H1 (cell line): ENCODE measurements around the gene JPT2. TPM values are rescaled to one million over a fixed set of nuclear protein-coding genes. Genes with fewer than 3 reads are reported as not detected.

Experiments used
- CTCF ChIA-PET: fragments of 300-600 bp; sonication (Branson Sonifier 250); formaldehyde crosslinking; loops from one replicate; lab custom pipeline; 2021; ENCODE audit not compliant: partially characterized antibody; lab: Charles Lee
- POLR2A ChIA-PET: fragments of 300-600 bp; sonication (Branson Sonifier 250); formaldehyde crosslinking; loops from one replicate; lab custom pipeline; 2021; ENCODE audit warnings: inconsistent platforms; ENCODE audit not compliant: partially characterized antibody; lab: Charles Lee
- DNase-seq, 2 experiments: peaks; one replicate each; pipeline versions ENCODE4 v3.0.0 to v3.0.0-alpha.2; 2010 to 2022; ENCODE audit warnings: low spot score in 2 of 2, low read depth in 1 of 2, mixed read lengths in 1 of 2
- FAIRE-seq: peaks from 2 replicates; lab custom pipeline; 2011; peaks lifted over from hg19 to GRCh38; lab: Jason Lieb, UNC
- H2AFZ ChIP-seq: 2 replicates; pipeline ENCODE4 v1.8.1; 2012; ENCODE audit warnings: low read length, inconsistent platforms
- H2AK5ac ChIP-seq: 2 replicates; pipeline ENCODE4 v1.6.1; 2013; ENCODE audit warnings: low read depth, low read length
- H2BK120ac ChIP-seq: replicated peaks from 2 replicates; pipeline ENCODE3; 2013; ENCODE audit warnings: low read depth, low read length, inconsistent platforms
- H2BK12ac ChIP-seq: 2 replicates; pipeline ENCODE4 v1.6.1; 2013; ENCODE audit warnings: low read depth, low read length
- H2BK15ac ChIP-seq: 2 replicates; pipeline ENCODE4 v1.6.1; 2013; ENCODE audit warnings: low read length
- H2BK20ac ChIP-seq: 2 replicates; pipeline ENCODE4 v1.6.1; 2013; ENCODE audit warnings: low read length
- H2BK5ac ChIP-seq: 2 replicates; pipeline ENCODE4 v1.6.1; 2013; ENCODE audit warnings: low read depth, low read length
- H3K14ac ChIP-seq: 2 replicates; pipeline ENCODE4 v1.6.1; 2013; ENCODE audit warnings: inconsistent platforms; ENCODE audit not compliant: insufficient read length
- H3K18ac ChIP-seq: 2 replicates; pipeline ENCODE4 v1.6.1; 2013; ENCODE audit warnings: low read length; ENCODE audit errors: extremely low read depth
- H3K23ac ChIP-seq: 2 replicates; pipeline ENCODE4 v1.6.1; 2013; ENCODE audit warnings: inconsistent platforms; ENCODE audit not compliant: insufficient read length
- H3K23me2 ChIP-seq: 2 replicates; pipeline ENCODE4 v1.6.1; 2013; ENCODE audit warnings: low read depth, low read length
- H3K27ac ChIP-seq: 2 replicates; pipeline ENCODE4 v1.6.1; 2011; ENCODE audit warnings: low read depth, low read length, inconsistent platforms
- H3K27me3 ChIP-seq, 4 experiments: replicated peaks in 1 of 4; 1 replicate in 1 of 4; 2 replicates in 3 of 4; pipeline versions ENCODE4 v1.6.1 to v1.8.1; 2011 to 2013; ENCODE audit warnings: low read length in 3 of 4, mild to moderate bottlenecking in 3 of 4, inconsistent platforms in 2 of 4, mixed read lengths in 2 of 4, moderate library complexity in 1 of 4; ENCODE audit not compliant: control insufficient read depth in 3 of 4, insufficient read depth in 3 of 4; ENCODE audit errors: extremely low read depth in 1 of 4
- H3K36me3 ChIP-seq, 4 experiments: 2 replicates each; pipeline versions ENCODE4 v1.6.1 to v1.8.1; 2011 to 2013; ENCODE audit warnings: mild to moderate bottlenecking in 4 of 4, low read length in 3 of 4, moderate library complexity in 2 of 4, control low read depth in 1 of 4, inconsistent platforms in 1 of 4; ENCODE audit not compliant: insufficient read depth in 4 of 4, control insufficient read depth in 2 of 4
- H3K4ac ChIP-seq: replicated peaks from 2 replicates; pipeline ENCODE3; 2013; ENCODE audit warnings: low read length, low read depth, mixed read lengths, inconsistent platforms; ENCODE audit not compliant: insufficient read length
- H3K4me1 ChIP-seq, 4 experiments: replicated peaks in 1 of 4; 1 replicate in 1 of 4; 2 replicates in 3 of 4; pipeline versions ENCODE4 v1.6.1 to v1.8.1; 2011 to 2013; ENCODE audit warnings: low read length in 3 of 4, inconsistent platforms in 2 of 4, mixed read lengths in 1 of 4; ENCODE audit not compliant: insufficient read depth in 4 of 4, control insufficient read depth in 3 of 4
- H3K4me2 ChIP-seq, 2 experiments: 2 replicates each; pipeline versions ENCODE4 v1.6.1 to v1.8.1; 2011 to 2013; ENCODE audit warnings: low read depth in 2 of 2, low read length in 2 of 2, control low read depth in 1 of 2, inconsistent platforms in 1 of 2, mild to moderate bottlenecking in 1 of 2; ENCODE audit not compliant: insufficient read depth in 1 of 2
- H3K4me3 ChIP-seq, 4 experiments: fragments of 200-600, 300-600 bp in 1 of 4; sonication (generic), shearing (Covaris generic), sonication (Bioruptor Twin) in 1 of 4; 2 replicates each; pipeline versions ENCODE4 v1.5.1 to v1.8.1; 2011 to 2016; ENCODE audit warnings: low read length in 4 of 4, low read depth in 3 of 4, control low read depth in 2 of 4, inconsistent platforms in 2 of 4, mild to moderate bottlenecking in 2 of 4, mixed read lengths in 1 of 4, moderate library complexity in 1 of 4; ENCODE audit not compliant: insufficient read depth in 2 of 4; ENCODE audit errors: extremely low read depth in 1 of 4
- H3K56ac ChIP-seq: replicated peaks from 2 replicates; pipeline ENCODE3; 2013; ENCODE audit warnings: low read depth, mild to moderate bottlenecking, mixed read lengths, low read length, inconsistent platforms; ENCODE audit not compliant: insufficient read length
- H3K79me1 ChIP-seq: 2 replicates; pipeline ENCODE4 v1.6.1; 2013; ENCODE audit warnings: low read depth, low read length, control low read depth
- H3K79me2 ChIP-seq, 2 experiments: 2 replicates each; pipeline versions ENCODE4 v1.6.1 to v1.8.1; 2012 to 2013; ENCODE audit warnings: low read length in 2 of 2, mild to moderate bottlenecking in 2 of 2, inconsistent platforms in 1 of 2; ENCODE audit not compliant: insufficient read depth in 2 of 2, control insufficient read depth in 1 of 2
- H3K9ac ChIP-seq, 4 experiments: replicated peaks in 1 of 4; 1 replicate in 1 of 4; 2 replicates in 3 of 4; pipeline versions ENCODE4 v1.6.1 to v1.8.1; 2011 to 2013; ENCODE audit warnings: low read depth in 3 of 4, low read length in 3 of 4, control low read depth in 2 of 4, mild to moderate bottlenecking in 2 of 4, moderate library complexity in 2 of 4, inconsistent platforms in 1 of 4; ENCODE audit errors: extremely low read depth in 1 of 4
- H3K9me3 ChIP-seq, 2 experiments: 2 replicates each; pipeline versions ENCODE4 v1.6.1 to v1.8.1; 2012 to 2013; ENCODE audit warnings: mild to moderate bottlenecking in 2 of 2, moderate library complexity in 2 of 2, control low read depth in 1 of 2, inconsistent platforms in 1 of 2, low read depth in 1 of 2, low read length in 1 of 2, mixed read lengths in 1 of 2; ENCODE audit not compliant: insufficient read depth in 2 of 2
- H4K20me1 ChIP-seq, 2 experiments: replicated peaks in 1 of 2; 2 replicates each; pipeline versions ENCODE3 to v1.8.1; 2011 to 2013; ENCODE audit warnings: inconsistent platforms in 2 of 2, low read length in 2 of 2, mild to moderate bottlenecking in 1 of 2; ENCODE audit not compliant: insufficient read depth in 2 of 2, control insufficient read depth in 1 of 2
- H4K5ac ChIP-seq: 2 replicates; pipeline ENCODE4 v1.6.1; 2013; ENCODE audit warnings: low read length, low read depth, mixed read lengths, inconsistent platforms; ENCODE audit not compliant: insufficient read length
- H4K8ac ChIP-seq: 2 replicates; pipeline ENCODE4 v1.8.0; 2013; ENCODE audit warnings: mild to moderate bottlenecking, moderate library complexity, low read length, inconsistent platforms; ENCODE audit not compliant: insufficient read depth; ENCODE audit errors: extremely low read depth
- H4K91ac ChIP-seq: replicated peaks from 2 replicates; pipeline ENCODE3; 2013; ENCODE audit warnings: low read length, mixed read lengths, inconsistent platforms; ENCODE audit not compliant: insufficient read length
- SIN3A ChIP-seq, 2 experiments: IDR thresholded peaks in 1 of 2; conservative IDR thresholded peaks in 1 of 2; 2 replicates each; pipeline ENCODE4 v1.6.1; 2011 to 2012; ENCODE audit warnings: low read length in 2 of 2, improper control_type of control experiment in 1 of 2, low read depth in 1 of 2, mild to moderate bottlenecking in 1 of 2
- TAF1 ChIP-seq: IDR thresholded peaks from 2 replicates; pipeline ENCODE4 v1.6.1; 2011; ENCODE audit warnings: mild to moderate bottlenecking, low read depth, low read length
- USF2 ChIP-seq: IDR thresholded peaks from 2 replicates; pipeline ENCODE4 v1.6.1; 2011; ENCODE audit warnings: low read length, improper control_type of control experiment
- WGBS, 2 experiments: shearing (Covaris generic) in 1 of 2; methylation state at CpG; one replicate each; pipeline versions ENCODE4 v1.1.6 to v1.1.7; 2013 to 2015; ENCODE audit warnings: low lambda C conversion rate in 2 of 2, mixed read lengths in 2 of 2, inconsistent platforms in 1 of 2, low coverage in 1 of 2, missing lambda C conversion rate in 1 of 2; ENCODE audit not compliant: insufficient replicate concordance in 2 of 2, insufficient coverage in 1 of 2, insufficient read length in 1 of 2; ENCODE audit errors: extremely low coverage in 1 of 2, missing lambda C conversion rate in 1 of 2; 5-methylcytosine and 5-hydroxymethylcytosine counted together
- polyA plus RNA-seq, 7 experiments: library from polyadenylated mRNA; depleted of rRNA in 3 of 7; stranded (reverse) in 5 of 7; unstranded in 2 of 7; fragments of >200 nt in 5 of 7; fragments of 200-250 nt in 2 of 7; gene quantifications; 1 replicate in 5 of 7; 2 replicates in 1 of 7; 4 replicates in 1 of 7; pipeline versions ENCODE4 v1.2.1 to v1.2.3, GENCODE V29; 2011 to 2013; ENCODE audit warnings: missing spikeins in 2 of 7, mixed read lengths in 2 of 7
- total RNA-seq: library from RNA; stranded (reverse); fragmentation: NEBNext Ultra II Directional; extraction: Animal tissue kit (Norgen Biotek cat#: 25700); gene quantifications from 2 replicates; pipeline ENCODE4 v1.2.1, GENCODE V29; 2021

JPT2 gene
- total and polyA plus RNA-seq, 2 of the 8 experiments (the other 6 are each of a cell fraction or from before 2014, with no cell fraction given): 67.6 to 197 TPM

- Histone ChIP-seq H2BK20ac (no peak overlapping the region), H3K56ac (no peak overlapping the region), H3K79me1 (peaks cover 21% of the 10 kb centered on the region), H3K18ac (no peak overlapping the region), H4K91ac (no peak overlapping the region), H2BK12ac (no peak overlapping the region), H3K9me3 (no peaks in the 10 kb centered on the region), H2AFZ (no peak overlapping the region), H3K27me3 (no peaks in the 10 kb centered on the region), H4K8ac (no peak overlapping the region), H2BK15ac (no peak overlapping the region), H3K4me2 (no peak overlapping the region), H3K27ac (no peak overlapping the region), H3K4me3 (no peak overlapping the region), H3K4me1 (no peaks in the 10 kb centered on the region), H3K36me3 (peaks cover 17 to 39% (median 21%) of the 10 kb centered on the region in 4 experiments; a peak in 7 of 8 replicates), H3K4ac (no peak overlapping the region), H3K14ac (no peak overlapping the region), H3K79me2 (peaks cover 0 to 45% of the 10 kb centered on the region in 2 experiments; a peak in 2 of 4 replicates), H2BK120ac (no peak overlapping the region), H3K23ac (no peak overlapping the region)
- DNase-seq (no peak), FAIRE-seq (no peak)
- CTCF ChIA-PET: no interaction called here
- POLR2A ChIA-PET: no interaction called here
- TF ChIP-seq SIN3A (conservative IDR thresholded peaks at IDR 0.05 in 1 of 2, IDR thresholded peaks at IDR 0.05 in 1 of 2; ENCODE audit: low read depth in 1 of 2, low read length in 2 of 2) (no peak), TAF1 (no peak), USF2 (no peak)
- TF ChIP-seq, all 59 proteins: peak for 0
- Histone ChIP-seq H3K9ac (no peak overlapping the region), H2AK5ac (no peak overlapping the region), H2BK5ac (no peak overlapping the region), H4K20me1 (peaks cover 24 to 27% of the 10 kb centered on the region in 2 experiments), H3K23me2 (no peaks in the 10 kb centered on the region), H4K5ac (no peak overlapping the region)
- WGBS, 2 experiments: 93% methylated on average over 12 of the region's 12 CpGs; no CpG with 5 or more reads in 1 of the 2 experiments
Observed at GRCh38 chr16:1633310-1633709, 44.8 kb upstream of the JPT2 start.
